SK-N-SH treated with all-trans-retinoic acid at 6 μM for 48 hours (cell line): ENCODE data around the gene KIAA1958.

Source experiments
- ATAC-seq: fragments of 200-7000 bp; cut with Tn5 transposase; 3 replicates; pipeline ENCODE4 v1.9.1; 2020; ENCODE audit warnings: mild to moderate bottlenecking, moderate library complexity
- ARNTL ChIP-seq: fragments of 450-650 bp; formaldehyde crosslinking; IDR thresholded peaks from 2 replicates; pipeline ENCODE4 v1.5.0; 2020; ENCODE audit warnings: low read depth, mild to moderate bottlenecking, moderate library complexity, borderline replicate concordance
- BACH2 ChIP-seq: fragments of 250-450 bp; sonication (Bioruptor Pico); IDR thresholded peaks from 2 replicates; pipeline ENCODE4 v1.9.0; 2021; ENCODE audit warnings: mild to moderate bottlenecking, borderline replicate concordance
- CSDC2 ChIP-seq: fragments of 250-450 bp; sonication (Bioruptor Pico); IDR thresholded peaks from 2 replicates; pipeline ENCODE4 v1.5.0; 2020; ENCODE audit warnings: mild to moderate bottlenecking, moderate library complexity
- CSRNP3 ChIP-seq: fragments of 250-450 bp; sonication (Bioruptor Pico); IDR thresholded peaks from 2 replicates; pipeline ENCODE4 v1.5.1; 2021; ENCODE audit warnings: mild to moderate bottlenecking, moderate library complexity
- ESRRG ChIP-seq: fragments of 250-450 bp; sonication (Bioruptor Pico); IDR thresholded peaks from 2 replicates; pipeline ENCODE4 v1.6.1; 2021; ENCODE audit warnings: mild to moderate bottlenecking
- PATZ1 ChIP-seq: fragments of 250-450 bp; sonication (Bioruptor Pico); IDR thresholded peaks from 2 replicates; pipeline ENCODE4 v1.8.0; 2020; ENCODE audit warnings: mild to moderate bottlenecking, moderate library complexity, borderline replicate concordance
- PPARA ChIP-seq: fragments of 250-450 bp; sonication (Bioruptor Pico); IDR thresholded peaks from 2 replicates; pipeline ENCODE4 v1.5.0; 2020; ENCODE audit warnings: mild to moderate bottlenecking, borderline replicate concordance
- RARB ChIP-seq: fragments of 250-450 bp; sonication (Bioruptor Pico); IDR thresholded peaks from 2 replicates; pipeline ENCODE4 v1.8.0; 2021; ENCODE audit warnings: mild to moderate bottlenecking, moderate library complexity
- SNAI2 ChIP-seq: fragments of 250-450 bp; sonication (Bioruptor Pico); IDR thresholded peaks from 2 replicates; pipeline ENCODE4 v1.5.0; 2020; ENCODE audit warnings: mild to moderate bottlenecking, moderate library complexity
- TOX ChIP-seq: fragments of 250-450 bp; sonication (Bioruptor Pico); IDR thresholded peaks from 2 replicates; pipeline ENCODE4 v1.8.0; 2021; ENCODE audit warnings: mild to moderate bottlenecking, moderate library complexity, borderline replicate concordance
- TSHZ2 ChIP-seq: fragments of 250-450 bp; sonication (Bioruptor Pico); IDR thresholded peaks from 2 replicates; pipeline ENCODE4 v1.5.0; 2020; ENCODE audit warnings: mild to moderate bottlenecking, moderate library complexity
- ZC3H10 ChIP-seq: fragments of 250-450 bp; sonication (Bioruptor Pico); IDR thresholded peaks from 2 replicates; pipeline ENCODE4 v1.5.1; 2021; ENCODE audit warnings: mild to moderate bottlenecking, moderate library complexity
- ZFP3 ChIP-seq: fragments of 250-450 bp; sonication (Bioruptor Pico); IDR thresholded peaks from 2 replicates; pipeline ENCODE4 v1.5.0; 2020; ENCODE audit warnings: mild to moderate bottlenecking, moderate library complexity
- ZFP30 ChIP-seq: fragments of 450-650 bp; formaldehyde crosslinking; IDR thresholded peaks from 2 replicates; pipeline ENCODE4 v1.5.0; 2022; ENCODE audit warnings: mild to moderate bottlenecking, moderate library complexity
- ZNF565 ChIP-seq: fragments of 450-650 bp; formaldehyde crosslinking; conservative IDR thresholded peaks from 2 replicates; pipeline ENCODE4 v1.5.0; 2020; ENCODE audit warnings: low read depth, mild to moderate bottlenecking, moderate library complexity
- ZNF70 ChIP-seq: fragments of 450-650 bp; formaldehyde crosslinking; IDR thresholded peaks from 2 replicates; pipeline ENCODE4 v1.5.0; 2020; ENCODE audit warnings: mild to moderate bottlenecking, moderate library complexity

The KIAA1958 gene

GRCh38 chr9:112502175-112502946, 15.7 kb downstream of the KIAA1958 start:
- no peak for ATAC-seq
- no peak for TF ChIP-seq BACH2 (CRISPR knock-in tag)
- no peak for TF ChIP-seq SNAI2
- TF ChIP-seq CSDC2 (CRISPR knock-in tag), result no peak
- TF ChIP-seq PATZ1 (CRISPR knock-in tag), result no peak
- no peak for TF ChIP-seq ZC3H10
- TF ChIP-seq ZNF70 (CRISPR knock-in tag), result no peak
- TF ChIP-seq PPARA (CRISPR knock-in tag), result no peak
- no peak for TF ChIP-seq ZNF565 (CRISPR knock-in tag)
- TF ChIP-seq CSRNP3 (CRISPR knock-in tag), result no peak

GRCh38 chr9:112503170-112503569, 16.5 kb downstream of the KIAA1958 start:
- ATAC-seq, result no peak
- TF ChIP-seq PATZ1 (CRISPR knock-in tag) (no peak), BACH2 (CRISPR knock-in tag) (no peak), SNAI2 (no peak), TSHZ2 (CRISPR knock-in tag) (no peak), ZFP3 (CRISPR knock-in tag) (no peak), CSDC2 (CRISPR knock-in tag) (no peak), RARB (CRISPR knock-in tag) (no peak), PPARA (CRISPR knock-in tag) (no peak), CSRNP3 (CRISPR knock-in tag) (no peak), TOX (CRISPR knock-in tag) (no peak), ESRRG (CRISPR knock-in tag) (no peak)

- TF ChIP-seq CSRNP3 (CRISPR knock-in tag) (no peak), ZFP30 (no peak), TSHZ2 (CRISPR knock-in tag) (no peak), RARB (CRISPR knock-in tag) (no peak), ZNF565 (CRISPR knock-in tag) (no peak), ARNTL (CRISPR knock-in tag) (no peak)
- no peak for ATAC-seq
Measured at GRCh38 chr9:112505086-112505485, 18.5 kb downstream of the KIAA1958 start.
